Measurements from ENCODE around the gene NF2. TPM values are rescaled to one million over a fixed set of nuclear protein-coding genes. Genes with fewer than 3 reads are reported as not detected.

Gene NF2
- total and polyA plus RNA-seq, 3 experiments from 2014 or later = 21.4 to 53.3 (median 51.6) TPM

GRCh38 chr22:29683536-29683935 lies 80.1 kb downstream of the NF2 start:
- H3K4me3 Mint-ChIP-seq = no peak overlapping the region
- H3K4me1 Mint-ChIP-seq = no peaks in the 10 kb centered on the region
- no peak overlapping the region for H3K4me3 ChIP-seq (ENCODE audit: low read length)
- H3K27ac Mint-ChIP-seq = no peak overlapping the region
- no peaks in the 10 kb centered on the region for H3K27me3 Mint-ChIP-seq
- H3K27me3 ChIP-seq (ENCODE audit: insufficient read depth, low read length, poor library complexity, severe bottlenecking) = no peaks in the 10 kb centered on the region
- no peak overlapping the region for H3K27ac ChIP-seq (ENCODE audit: low read depth, low read length)
- no peaks in the 10 kb centered on the region for H3K9me3 ChIP-seq (ENCODE audit: low read length)
- no peaks in the 10 kb centered on the region for H3K9me3 Mint-ChIP-seq
- DNase-seq = no peak
- H3K36me3 Mint-ChIP-seq = peaks cover 0 to 90% (median 26%) of the 10 kb centered on the region in 3 donors
- no peaks in the 10 kb centered on the region for H3K4me1 ChIP-seq (ENCODE audit: insufficient read depth, low read length)
- ChIA-PET POLR2A (no interaction called here), CTCF (no interaction called here)
- H3K36me3 ChIP-seq (ENCODE audit: insufficient read depth, low read length) = peaks cover 37% of the 10 kb centered on the region

- Histone ChIP-seq H3K27ac (ENCODE audit: low read depth, low read length) (no peak overlapping the region), H3K4me3 (ENCODE audit: low read length) (no peak overlapping the region), H3K9me3 (ENCODE audit: low read length) (no peaks in the 10 kb centered on the region), H3K36me3 (ENCODE audit: insufficient read depth, low read length) (peaks cover 31% of the 10 kb centered on the region), H3K4me1 (ENCODE audit: insufficient read depth, low read length) (no peaks in the 10 kb centered on the region), H3K27me3 (ENCODE audit: insufficient read depth, low read length, poor library complexity, severe bottlenecking) (no peaks in the 10 kb centered on the region)
- POLR2A ChIA-PET = no interaction called here
- Mint-ChIP-seq H3K4me3 (no peak overlapping the region), H3K27me3 (no peaks in the 10 kb centered on the region), H3K27ac (no peak overlapping the region), H3K9me3 (no peaks in the 10 kb centered on the region), H3K36me3 (peaks cover 0 to 86% (median 26%) of the 10 kb centered on the region in 3 donors), H3K4me1 (no peaks in the 10 kb centered on the region)
- no peak for DNase-seq
- CTCF ChIA-PET = no interaction called here
Measured at GRCh38 chr22:29684244-29684643, 80.8 kb downstream of the NF2 start.

- Histone ChIP-seq H3K27ac (ENCODE audit: low read depth, low read length) (no peak overlapping the region), H3K4me1 (ENCODE audit: insufficient read depth, low read length) (peaks cover 11% of the 10 kb centered on the region), H3K9me3 (ENCODE audit: low read length) (no peaks in the 10 kb centered on the region), H3K4me3 (ENCODE audit: low read length) (no peak overlapping the region), H3K27me3 (ENCODE audit: insufficient read depth, low read length, poor library complexity, severe bottlenecking) (no peaks in the 10 kb centered on the region), H3K36me3 (ENCODE audit: insufficient read depth, low read length) (peaks cover 5% of the 10 kb centered on the region)
- no peak overlapping the region for H3K4me3 Mint-ChIP-seq
- peaks cover 0 to 5% (median 2%) of the 10 kb centered on the region in 3 donors for H3K4me1 Mint-ChIP-seq
- peak overlapping the region in 1 of 8 donors; percentile 60 for H3K27ac Mint-ChIP-seq
- peak in 1 of 5 donors; percentile 8 for DNase-seq
- POLR2A ChIA-PET = no interaction called here
- peaks cover under 1 to 71% (median 23%) of the 10 kb centered on the region in 3 donors for H3K36me3 Mint-ChIP-seq
- no peaks in the 10 kb centered on the region for H3K9me3 Mint-ChIP-seq
- CTCF ChIA-PET = interaction anchor here (1.9 kb wide), 1 partner anchor 317 kb away, joined by 7 read pairs; no protein-coding TSS in a partner anchor
- no peaks in the 10 kb centered on the region for H3K27me3 Mint-ChIP-seq
Measured at GRCh38 chr22:29689206-29689879, 85.9 kb downstream of the NF2 start.

- H3K9me3 ChIP-seq (ENCODE audit: low read length) = no peaks in the 10 kb centered on the region
- ChIA-PET CTCF (interaction anchor here (1.1 to 1.9 kb wide), 2 partner anchors 314 to 316 kb away, joined by 3 to 7 read pairs; no protein-coding TSS in a partner anchor), POLR2A (no interaction called here)
- Mint-ChIP-seq H3K36me3 (peaks cover 6 to 71% (median 26%) of the 10 kb centered on the region in 3 donors), H3K9me3 (no peaks in the 10 kb centered on the region), H3K27ac (peak overlapping the region in 2 of 8 donors; percentile 36 to 60), H3K27me3 (no peaks in the 10 kb centered on the region), H3K4me1 (peaks cover 0 to 5% (median 2%) of the 10 kb centered on the region in 3 donors), H3K4me3 (no peak overlapping the region)
- DNase-seq = peak in 1 of 5 donors; percentile 26
- no peaks in the 10 kb centered on the region for H3K27me3 ChIP-seq (ENCODE audit: insufficient read depth, low read length, poor library complexity, severe bottlenecking)
- H3K36me3 ChIP-seq (ENCODE audit: insufficient read depth, low read length) = peaks cover under 1% of the 10 kb centered on the region
- H3K4me1 ChIP-seq (ENCODE audit: insufficient read depth, low read length) = peaks cover 11% of the 10 kb centered on the region
- H3K27ac ChIP-seq (ENCODE audit: low read depth, low read length) = no peak overlapping the region
- no peak overlapping the region for H3K4me3 ChIP-seq (ENCODE audit: low read length)
Measured at GRCh38 chr22:29689880-29690213, 86.4 kb downstream of the NF2 start.

GRCh38 chr22:29690476-29690875 lies 87.0 kb downstream of the NF2 start:
- Histone ChIP-seq H3K9me3 (ENCODE audit: low read length) (no peaks in the 10 kb centered on the region), H3K36me3 (ENCODE audit: insufficient read depth, low read length) (no peaks in the 10 kb centered on the region), H3K4me1 (ENCODE audit: insufficient read depth, low read length) (peaks cover 11% of the 10 kb centered on the region), H3K27me3 (ENCODE audit: insufficient read depth, low read length, poor library complexity, severe bottlenecking) (no peaks in the 10 kb centered on the region), H3K27ac (ENCODE audit: low read depth, low read length) (no peak overlapping the region), H3K4me3 (ENCODE audit: low read length) (no peak overlapping the region)
- DNase-seq = no peak
- Mint-ChIP-seq H3K4me1 (peaks cover 0 to 5% (median 2%) of the 10 kb centered on the region in 3 donors), H3K27me3 (no peaks in the 10 kb centered on the region), H3K4me3 (no peak overlapping the region), H3K27ac (peak overlapping the region in 3 of 8 donors; percentile 54 to 87 (median 63)), H3K9me3 (no peaks in the 10 kb centered on the region), H3K36me3 (peaks cover 8 to 74% (median 27%) of the 10 kb centered on the region in 3 donors)
- ChIA-PET POLR2A (no interaction called here), CTCF (interaction anchor here (1.1 to 1.9 kb wide), 2 partner anchors 314 to 315 kb away, joined by 3 to 7 read pairs; no protein-coding TSS in a partner anchor)

GRCh38 chr22:29691636-29692326 lies 88.3 kb downstream of the NF2 start:
- no peak overlapping the region for H3K4me3 Mint-ChIP-seq
- Histone ChIP-seq H3K4me1 (ENCODE audit: insufficient read depth, low read length) (peaks cover 11% of the 10 kb centered on the region), H3K36me3 (ENCODE audit: insufficient read depth, low read length) (no peaks in the 10 kb centered on the region), H3K4me3 (ENCODE audit: low read length) (no peak overlapping the region), H3K27me3 (ENCODE audit: insufficient read depth, low read length, poor library complexity, severe bottlenecking) (no peaks in the 10 kb centered on the region), H3K9me3 (ENCODE audit: low read length) (no peaks in the 10 kb centered on the region), H3K27ac (ENCODE audit: low read depth, low read length) (no peak overlapping the region)
- DNase-seq = peak in 1 of 5 donors; percentile 5
- peaks cover 8 to 75% (median 21%) of the 10 kb centered on the region in 3 donors for H3K36me3 Mint-ChIP-seq
- peaks cover 0 to 5% (median 2%) of the 10 kb centered on the region in 3 donors for H3K4me1 Mint-ChIP-seq
- CTCF ChIA-PET = no interaction called here
- no peaks in the 10 kb centered on the region for H3K9me3 Mint-ChIP-seq
- H3K27me3 Mint-ChIP-seq = no peaks in the 10 kb centered on the region
- POLR2A ChIA-PET = no interaction called here
- H3K27ac Mint-ChIP-seq = no peak overlapping the region

GRCh38 chr22:29692327-29692640 lies 88.9 kb downstream of the NF2 start:
- Mint-ChIP-seq H3K36me3 (peaks cover 8 to 74% (median 20%) of the 10 kb centered on the region in 3 donors), H3K9me3 (no peaks in the 10 kb centered on the region), H3K4me1 (peaks cover 0 to 5% (median 2%) of the 10 kb centered on the region in 3 donors), H3K4me3 (no peak overlapping the region), H3K27ac (no peak overlapping the region), H3K27me3 (no peaks in the 10 kb centered on the region)
- H3K4me3 ChIP-seq (ENCODE audit: low read length) = no peak overlapping the region
- no peaks in the 10 kb centered on the region for H3K27me3 ChIP-seq (ENCODE audit: insufficient read depth, low read length, poor library complexity, severe bottlenecking)
- no peak overlapping the region for H3K27ac ChIP-seq (ENCODE audit: low read depth, low read length)
- ChIA-PET POLR2A (no interaction called here), CTCF (no interaction called here)
- DNase-seq = no peak
- peaks cover 11% of the 10 kb centered on the region for H3K4me1 ChIP-seq (ENCODE audit: insufficient read depth, low read length)
- no peaks in the 10 kb centered on the region for H3K36me3 ChIP-seq (ENCODE audit: insufficient read depth, low read length)
- H3K9me3 ChIP-seq (ENCODE audit: low read length) = no peaks in the 10 kb centered on the region

- ChIA-PET CTCF (no interaction called here), POLR2A (no interaction called here)
- peaks cover 8 to 72% (median 19%) of the 10 kb centered on the region in 3 donors for H3K36me3 Mint-ChIP-seq
- H3K4me1 Mint-ChIP-seq = peaks cover 0 to 5% (median 2%) of the 10 kb centered on the region in 3 donors
- no peak for DNase-seq
- Histone ChIP-seq H3K27ac (ENCODE audit: low read depth, low read length) (no peak overlapping the region), H3K4me3 (ENCODE audit: low read length) (no peak overlapping the region), H3K27me3 (ENCODE audit: insufficient read depth, low read length, poor library complexity, severe bottlenecking) (no peaks in the 10 kb centered on the region), H3K4me1 (ENCODE audit: insufficient read depth, low read length) (peaks cover 11% of the 10 kb centered on the region), H3K9me3 (ENCODE audit: low read length) (no peaks in the 10 kb centered on the region), H3K36me3 (ENCODE audit: insufficient read depth, low read length) (no peaks in the 10 kb centered on the region)
- H3K9me3 Mint-ChIP-seq = no peaks in the 10 kb centered on the region
- no peaks in the 10 kb centered on the region for H3K27me3 Mint-ChIP-seq
- H3K27ac Mint-ChIP-seq = peak overlapping the region in 1 of 8 donors; percentile 40
- H3K4me3 Mint-ChIP-seq = no peak overlapping the region
Measured at GRCh38 chr22:29693161-29693560, 89.7 kb downstream of the NF2 start.
